ENCODE results near the gene SKAP1.
"Not testable (repeated sequence)": the region's sequence is repeated elsewhere in the genome, so short reads cannot be mapped to it uniquely, and the experiment has no call there.

SKAP1 gene

DNA sequence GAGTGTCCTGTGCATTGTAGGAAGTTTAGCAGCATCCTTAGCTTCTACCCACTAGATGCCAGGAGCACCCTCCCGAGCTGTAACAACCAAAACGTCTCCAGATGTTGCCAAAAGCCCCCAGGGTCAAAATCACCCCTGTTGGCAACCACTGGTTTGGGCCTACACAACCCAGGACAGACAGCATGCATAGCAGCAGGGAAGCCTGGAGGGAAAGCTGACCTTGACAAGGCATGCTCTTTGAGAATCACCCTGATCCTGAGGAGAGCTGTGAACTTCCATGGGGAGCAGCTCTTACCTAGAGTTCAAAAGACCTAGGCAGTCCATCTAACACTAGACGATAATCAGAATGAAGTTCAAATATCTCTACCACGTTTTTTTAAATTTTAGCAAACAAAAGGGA is 9.2 kb downstream of the SKAP1 start:
- in situ Hi-C loops (cut with MboI; ENCODE audit: low sequenced_read_pairs): no loop called here

- in situ Hi-C loops (cut with MboI; ENCODE audit: low sequenced_read_pairs): no loop called here
These were observed 13.0 kb downstream of the SKAP1 start for GRCh38 chr17:48416971-48417370.

DNA sequence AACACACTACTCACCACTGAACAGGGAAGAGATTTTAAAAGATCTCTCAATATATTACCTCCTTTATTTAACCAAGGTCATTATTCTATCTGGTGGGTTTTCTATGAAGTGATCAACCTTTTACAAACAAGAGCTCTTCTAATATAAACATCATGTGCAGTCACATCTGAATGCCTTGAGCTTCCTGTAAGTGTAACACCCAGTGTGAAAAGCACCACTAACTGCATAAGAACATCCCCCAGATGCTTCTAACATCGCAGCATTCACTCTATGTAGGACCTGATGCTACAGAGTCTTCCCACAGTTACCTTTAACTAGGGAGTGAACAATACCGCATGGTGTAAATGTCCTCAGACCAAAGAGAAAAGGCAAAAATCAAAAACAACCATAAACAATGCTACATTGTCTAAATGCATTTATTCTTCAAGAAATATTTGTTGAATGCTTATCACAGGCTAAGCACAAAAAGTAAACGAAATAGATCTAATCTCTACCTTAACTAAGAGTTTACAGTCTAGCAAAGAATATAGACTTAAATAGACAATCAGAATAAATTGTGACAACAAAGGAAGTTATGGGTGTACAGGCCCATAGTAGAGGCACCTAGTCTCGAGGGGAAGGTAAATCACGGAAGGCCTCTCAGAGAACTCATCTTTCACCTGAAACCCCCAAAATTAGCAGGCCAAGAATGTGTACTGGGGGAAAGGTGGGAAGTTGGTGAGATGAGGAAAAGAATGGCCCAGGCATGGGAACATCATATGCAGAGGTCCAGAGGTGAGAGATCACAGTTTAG is 16.2 kb downstream of the SKAP1 start:
- in situ Hi-C loops (cut with MboI; ENCODE audit: low sequenced_read_pairs): no loop called here

GRCh38 chr17:48412841-48413240 is 17.2 kb downstream of the SKAP1 start:
- in situ Hi-C loops (cut with MboI; ENCODE audit: low sequenced_read_pairs): no loop called here

- in situ Hi-C loops (cut with MboI; ENCODE audit: low sequenced_read_pairs): not testable (repeated sequence)
These were observed 19.2 kb downstream of the SKAP1 start for GRCh38 chr17:48410821-48411220.

DNA sequence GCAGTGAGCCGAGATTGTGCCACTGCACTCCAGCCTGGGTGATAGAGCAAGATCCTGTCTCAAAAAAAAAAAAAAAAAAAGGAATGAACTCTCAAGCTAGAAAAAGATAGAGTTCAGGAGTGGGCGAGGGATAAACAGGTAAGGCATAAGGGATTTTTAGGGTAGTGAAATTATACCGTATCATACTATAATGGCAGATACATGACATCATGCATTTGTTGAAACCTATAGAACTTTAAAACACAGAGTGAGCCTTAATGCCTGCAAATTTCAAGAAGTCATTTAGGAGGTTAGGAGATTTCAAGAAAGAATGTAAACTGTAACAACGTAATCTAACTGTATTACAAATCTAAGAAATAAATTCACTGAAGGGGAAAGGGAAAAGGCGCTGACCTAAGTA is 20.4 kb downstream of the SKAP1 start:
- in situ Hi-C loops (cut with MboI; ENCODE audit: low sequenced_read_pairs): no loop called here

GRCh38 chr17:48406936-48407567 is 23.0 kb downstream of the SKAP1 start:
- in situ Hi-C loops (cut with MboI; ENCODE audit: low sequenced_read_pairs): no loop called here

DNA sequence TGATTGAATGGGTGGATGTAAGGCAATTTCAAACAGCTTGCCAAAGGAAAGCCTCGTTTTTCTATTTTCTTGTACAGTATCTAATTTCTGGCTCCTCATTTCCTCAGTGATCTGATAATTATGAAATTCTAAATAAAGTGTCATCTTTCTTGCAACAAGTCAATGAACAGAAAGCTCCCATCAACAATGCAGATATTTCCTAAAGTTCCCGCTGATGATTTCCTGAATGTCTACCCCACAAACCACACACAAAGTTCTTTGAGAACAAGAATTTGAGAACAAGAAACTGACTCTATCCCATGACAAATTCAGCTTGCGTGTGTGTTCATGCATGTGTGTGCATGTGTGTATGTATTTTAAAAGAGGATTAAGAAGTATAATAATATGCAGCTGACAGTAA is 35.2 kb downstream of the SKAP1 start:
- in situ Hi-C loops (cut with MboI; ENCODE audit: low sequenced_read_pairs): no loop called here

DNA sequence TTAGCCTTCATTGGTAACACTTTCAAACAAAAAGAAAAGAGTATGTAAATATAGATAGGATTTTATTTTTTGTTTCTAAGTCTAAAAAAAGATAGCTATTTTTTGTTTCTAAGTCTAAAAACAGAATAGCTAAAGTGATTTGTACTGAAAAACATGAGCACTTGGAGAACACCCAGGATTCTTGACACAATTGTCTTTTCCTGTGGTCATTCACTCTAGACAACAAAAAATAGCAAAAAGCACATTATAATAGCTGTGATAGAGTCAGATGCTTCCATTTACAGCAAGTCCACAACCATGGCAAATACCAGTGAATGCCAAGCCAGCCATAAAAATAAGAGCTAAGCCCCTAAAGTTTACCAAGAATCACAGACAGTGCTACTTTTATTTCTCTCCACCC is 36.7 kb downstream of the SKAP1 start:
- in situ Hi-C loops (cut with MboI; ENCODE audit: low sequenced_read_pairs): no loop called here

DNA sequence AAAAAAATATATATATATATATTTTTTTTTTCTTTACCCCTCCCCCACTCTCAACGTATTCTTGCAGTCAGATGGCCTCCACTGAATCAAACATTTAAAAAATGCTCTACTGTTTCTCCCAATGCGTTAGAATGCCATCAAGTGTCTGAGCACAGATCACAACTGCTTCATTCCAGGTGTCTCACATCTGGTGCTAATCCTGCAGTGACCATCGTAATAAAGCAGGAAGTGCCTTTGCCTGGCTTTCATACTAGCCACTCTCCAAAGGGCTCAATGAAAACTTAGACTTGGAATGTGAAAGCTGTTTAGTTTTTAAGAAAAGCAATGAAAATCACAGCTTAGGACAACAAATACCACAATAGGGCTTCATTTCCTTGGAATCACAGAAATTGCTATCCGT is 37.2 kb downstream of the SKAP1 start:
- in situ Hi-C loops (cut with MboI; ENCODE audit: low sequenced_read_pairs): no loop called here

- in situ Hi-C loops (cut with MboI; ENCODE audit: low sequenced_read_pairs): no loop called here
These were observed 38.6 kb downstream of the SKAP1 start for GRCh38 chr17:48391444-48391843.

- in situ Hi-C loops (cut with MboI; ENCODE audit: low sequenced_read_pairs): no loop called here
These were observed 40.1 kb downstream of the SKAP1 start for GRCh38 chr17:48389903-48390302.

GRCh38 chr17:48388955-48389743 is 40.9 kb downstream of the SKAP1 start:
- in situ Hi-C loops (cut with MboI; ENCODE audit: low sequenced_read_pairs): no loop called here

GRCh38 chr17:48386826-48387225 is 43.2 kb downstream of the SKAP1 start:
- in situ Hi-C loops (cut with MboI; ENCODE audit: low sequenced_read_pairs): no loop called here

DNA sequence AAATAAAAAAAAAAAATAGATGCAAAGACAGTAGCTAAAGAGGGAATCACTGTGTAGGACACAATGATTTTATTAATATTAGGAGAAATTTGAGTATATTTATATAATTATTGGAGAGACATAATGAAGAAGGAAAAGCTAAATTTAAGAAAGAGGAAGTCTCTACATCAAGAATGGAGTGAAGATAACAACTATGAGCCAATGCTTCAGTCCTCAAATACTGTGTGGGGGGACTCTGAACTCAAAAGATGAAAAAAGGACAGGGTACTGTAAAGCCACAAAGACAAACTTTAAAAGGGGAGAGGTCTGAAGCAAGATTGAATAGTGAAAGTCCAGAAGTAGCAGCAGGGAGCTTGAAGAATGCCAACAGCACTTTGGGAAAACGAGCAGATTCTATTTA is 44.7 kb downstream of the SKAP1 start:
- in situ Hi-C loops (cut with MboI; ENCODE audit: low sequenced_read_pairs): no loop called here

DNA sequence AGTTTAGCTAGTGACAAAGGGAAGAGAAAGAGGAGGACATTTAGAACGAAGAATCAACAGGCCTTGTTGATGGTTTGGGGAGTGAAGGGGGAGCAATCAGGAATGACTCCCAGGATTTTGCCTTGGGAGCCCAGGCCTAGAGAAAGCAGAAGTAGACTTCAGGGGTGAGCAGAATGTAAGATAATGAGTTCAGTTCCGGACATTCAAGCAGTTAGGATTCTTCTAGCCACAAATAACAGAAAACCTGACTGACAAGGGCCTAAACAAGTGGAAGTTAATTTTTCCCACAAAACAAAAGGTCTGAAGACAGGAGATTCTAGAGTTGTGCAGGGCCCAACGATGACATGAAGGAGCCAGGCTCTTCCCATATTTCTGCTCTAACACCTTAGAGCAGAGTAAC is 45.9 kb downstream of the SKAP1 start:
- in situ Hi-C loops (cut with MboI; ENCODE audit: low sequenced_read_pairs): no loop called here

GRCh38 chr17:48382989-48383388 is 47.0 kb downstream of the SKAP1 start:
- in situ Hi-C loops (cut with MboI; ENCODE audit: low sequenced_read_pairs): no loop called here

DNA sequence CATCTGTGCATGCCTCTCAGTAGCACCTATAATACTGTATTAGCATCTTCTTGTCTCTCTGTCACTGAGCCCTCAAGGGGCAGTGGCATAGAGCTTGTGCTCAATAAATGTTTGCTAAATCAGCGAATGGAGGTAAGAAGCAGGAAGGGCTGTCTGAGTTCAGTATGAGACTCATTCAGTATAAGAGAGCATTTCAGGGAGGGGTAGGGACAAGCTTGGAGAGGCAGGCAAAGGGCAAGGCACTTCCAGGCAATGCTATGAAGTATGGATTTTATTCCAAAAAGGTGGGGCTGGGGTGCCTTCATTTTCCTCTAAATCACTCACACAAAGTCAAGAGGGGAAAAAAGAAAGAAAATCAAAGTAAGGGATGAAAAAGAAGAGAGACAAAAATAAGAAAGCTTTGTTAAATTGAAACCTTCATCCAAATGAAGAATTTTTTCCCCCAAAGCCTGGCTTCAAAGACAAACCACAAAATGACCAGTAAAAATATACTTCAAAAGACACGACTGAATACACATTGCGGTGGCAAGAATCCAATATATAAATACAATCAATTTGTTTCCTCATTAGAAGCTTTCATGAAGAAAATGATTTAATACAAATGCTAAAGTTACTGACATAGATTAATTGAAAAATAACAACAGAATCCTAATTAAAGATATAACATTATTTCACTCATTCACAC is 51.2 kb downstream of the SKAP1 start:
- in situ Hi-C loops (cut with MboI; ENCODE audit: low sequenced_read_pairs): no loop called here

- in situ Hi-C loops (cut with MboI; ENCODE audit: low sequenced_read_pairs): no loop called here
These were observed 51.8 kb downstream of the SKAP1 start for GRCh38 chr17:48378238-48378637.

GRCh38 chr17:48376682-48377325 is 53.2 kb downstream of the SKAP1 start:
- in situ Hi-C loops (cut with MboI; ENCODE audit: low sequenced_read_pairs): no loop called here

GRCh38 chr17:48375356-48375755 is 54.7 kb downstream of the SKAP1 start:
- in situ Hi-C loops (cut with MboI; ENCODE audit: low sequenced_read_pairs): no loop called here

Data from HL-60/S4 treated with phorbol 12-myristate 13-acetate at 8.2 ng/mL for 4 days and 3 days (cell line).